ENCODE measurements around the gene LRCH2. TPM values are rescaled to one million over a fixed set of nuclear protein-coding genes. Genes with fewer than 3 reads are reported as not detected.

The LRCH2 gene
- total RNA-seq, 2 experiments from 2014 or later, result not detected

- ATAC-seq (ENCODE audit: low read depth), result no peak
- no peak for DNase-seq
- H3K4me1 Mint-ChIP-seq, result no peaks in the 10 kb centered on the region
- H3K27ac Mint-ChIP-seq, result no peak overlapping the region
- no peak overlapping the region for H3K4me3 Mint-ChIP-seq
- no peaks in the 10 kb centered on the region for H3K27me3 Mint-ChIP-seq
- POLR2A ChIA-PET, result no interaction called here
- no peaks in the 10 kb centered on the region for H3K9me3 Mint-ChIP-seq
- H3K36me3 Mint-ChIP-seq, result no peaks in the 10 kb centered on the region
Observed at GRCh38 chrX:115089419-115089818, 144.5 kb downstream of the LRCH2 start.

GRCh38 chrX:115068896-115069295 is 165.0 kb downstream of the LRCH2 start:
- Mint-ChIP-seq H3K36me3 (no peaks in the 10 kb centered on the region), H3K4me1 (no peaks in the 10 kb centered on the region), H3K4me3 (no peak overlapping the region), H3K9me3 (peaks cover 6% of the 10 kb centered on the region), H3K27me3 (no peaks in the 10 kb centered on the region), H3K27ac (no peak overlapping the region)
- ATAC-seq (ENCODE audit: low read depth) (no peak), DNase-seq (no peak)
- POLR2A ChIA-PET, result no interaction called here

DNA sequence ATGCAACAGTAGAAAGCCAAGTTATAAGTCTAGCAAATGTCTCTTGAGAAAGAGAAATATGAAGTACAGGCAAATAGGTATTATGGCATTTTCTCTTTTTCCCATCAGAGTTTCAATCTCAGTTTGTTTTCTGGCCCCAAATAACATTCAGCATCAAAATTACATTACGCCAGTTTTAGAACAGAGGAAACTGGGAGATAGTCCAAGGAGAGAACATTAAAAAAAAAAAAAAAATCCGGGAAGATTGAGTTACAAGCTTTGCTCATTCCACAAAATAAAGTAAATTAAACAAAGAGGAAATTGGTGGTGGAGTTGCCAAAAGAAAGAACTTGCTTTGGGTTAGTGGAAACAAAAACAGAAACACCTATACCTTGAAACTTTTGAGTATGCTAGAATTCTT is 166.1 kb downstream of the LRCH2 start:
- H3K27ac Mint-ChIP-seq, result no peak overlapping the region
- ATAC-seq (ENCODE audit: low read depth), result no peak
- no peaks in the 10 kb centered on the region for H3K36me3 Mint-ChIP-seq
- H3K4me3 Mint-ChIP-seq, result no peak overlapping the region
- no peak for DNase-seq
- H3K9me3 Mint-ChIP-seq, result peaks cover 6% of the 10 kb centered on the region
- H3K27me3 Mint-ChIP-seq, result no peaks in the 10 kb centered on the region
- no peaks in the 10 kb centered on the region for H3K4me1 Mint-ChIP-seq
- POLR2A ChIA-PET, result no interaction called here

- ATAC-seq (ENCODE audit: low read depth) (no peak), DNase-seq (no peak)
- Mint-ChIP-seq H3K4me3 (no peak overlapping the region), H3K4me1 (no peaks in the 10 kb centered on the region), H3K9me3 (peaks cover 1% of the 10 kb centered on the region), H3K36me3 (no peaks in the 10 kb centered on the region), H3K27ac (no peak overlapping the region), H3K27me3 (no peaks in the 10 kb centered on the region)
- POLR2A ChIA-PET, result no interaction called here
Observed at GRCh38 chrX:115065304-115065703, 168.6 kb downstream of the LRCH2 start.

Other genes with a start within 250 kb of the LRCH2 start
- not detected for gene IL13RA2, start 216.5 kb downstream of the LRCH2 start, total RNA-seq
- gene RBMXL3, start 44.7 kb downstream of the LRCH2 start, total RNA-seq, result not detected
- gene LUZP4, start 55.6 kb upstream of the LRCH2 start, total RNA-seq, result not detected

Data from activated naive CD8-positive, alpha-beta T cell treated with anti-CD3 and anti-CD28 coated beads, Interleukin-2, amount 10 ng/mL, durations not matched to agents 7 days and 5 days (primary cell).